Measurements from ENCODE around the gene TBX2. TPM values are rescaled to one million over a fixed set of nuclear protein-coding genes. Genes with fewer than 3 reads are reported as not detected.
A peak's percentile ranks its signal among the peaks of the same experiment; 100 is the strongest.

The TBX2 gene
- total and polyA plus RNA-seq, 2 of the 13 experiments (the other 11 are each of a cell fraction or from before 2014, with no cell fraction given), result 2.8 to 15.3 TPM

GRCh38 chr17:61426482-61427304 is 27.1 kb downstream of the TBX2 start (continued):
- TF ChIP-seq ZNF550 (CRISPR knock-in tag; IDR thresholded peaks at IDR 0.05; ENCODE audit: borderline replicate concordance) (no peak), HIVEP1 (CRISPR knock-in tag; IDR thresholded peaks at IDR 0.05) (no peak), ATF3 (CRISPR knock-in tag; IDR thresholded peaks at IDR 0.05) (peak; percentile 89), ZNF18 (CRISPR knock-in tag; IDR thresholded peaks at IDR 0.05; ENCODE audit: insufficient replicate concordance) (peak; percentile 22), ZNF614 (CRISPR knock-in tag; IDR thresholded peaks at IDR 0.05; ENCODE audit: borderline replicate concordance) (peak; percentile 66), SCMH1 (CRISPR knock-in tag; IDR thresholded peaks at IDR 0.05; ENCODE audit: borderline replicate concordance) (no peak), ONECUT2 (CRISPR knock-in tag; IDR thresholded peaks at IDR 0.05) (no peak), SIX1 (CRISPR knock-in tag; IDR thresholded peaks at IDR 0.05; ENCODE audit: borderline replicate concordance) (0 out of 2 replicates have a peak, but pooled peaks have one; percentile 22), SOX5 (CRISPR knock-in tag; IDR thresholded peaks at IDR 0.05; ENCODE audit: borderline replicate concordance) (peak; percentile 50; the same call in 1 of the 2 replicates), ZNF724P (CRISPR knock-in tag; IDR thresholded peaks at IDR 0.05; ENCODE audit: borderline replicate concordance) (no peak), MLX (CRISPR knock-in tag; IDR thresholded peaks at IDR 0.05) (peak; percentile 48; the same call in 1 of the 2 replicates), TBX2 (CRISPR knock-in tag; IDR thresholded peaks at IDR 0.05; ENCODE audit: borderline replicate concordance) (peak; percentile 56; the same call in 1 of the 2 replicates), ZNF597 (CRISPR knock-in tag; IDR thresholded peaks at IDR 0.05) (no peak), CENPX (CRISPR knock-in tag; IDR thresholded peaks at IDR 0.05) (peak; percentile 38; the same call in 1 of the 2 replicates), XBP1 (CRISPR knock-in tag; IDR thresholded peaks at IDR 0.05) (no peak), PATZ1 (CRISPR knock-in tag; IDR thresholded peaks at IDR 0.05) (peak; percentile 22; the same call in 1 of the 2 replicates), ATF4 (CRISPR knock-in tag; IDR thresholded peaks at IDR 0.05) (no peak), JUND (CRISPR knock-in tag; IDR thresholded peaks at IDR 0.05) (peak; percentile 88), FOXA3 (CRISPR knock-in tag; IDR thresholded peaks at IDR 0.05) (peak; percentile 61), CBX5 (CRISPR knock-in tag; IDR thresholded peaks at IDR 0.05; ENCODE audit: borderline replicate concordance) (peak; percentile 18; the same call in 1 of the 2 replicates), SOX13 (IDR thresholded peaks at IDR 0.05) (no peak), SOX13 (CRISPR knock-in tag; conservative IDR thresholded peaks at IDR 0.05 in 1 of 2, IDR thresholded peaks at IDR 0.05 in 1 of 2) (peak in 1 of 2 experiments; percentile 51; a peak in 1 of 4 replicates), CEBPG (CRISPR knock-in tag; IDR thresholded peaks at IDR 0.05) (peak; percentile 54)
